Fibroblast of villous mesenchyme (primary cell): ENCODE measurements around the gene ZC3H7A. TPM values are rescaled to one million over a fixed set of nuclear protein-coding genes. Genes with fewer than 3 reads are reported as not detected.
A peak's percentile ranks its signal among the peaks of the same experiment; 100 is the strongest.

Source experiments
- DNase-seq: peaks from one replicate; pipeline ENCODE4 v3.0.0-alpha.2; 2010; ENCODE audit warnings: low read depth
- H3K4me3 ChIP-seq: 2 replicates; pipeline ENCODE4 v1.5.1; 2011; ENCODE audit warnings: low read depth, mild to moderate bottlenecking, low read length
- total RNA-seq: library from RNA; depleted of rRNA; stranded (reverse); fragments of >200 nt; gene quantifications from 2 replicates; pipeline ENCODE4 v1.2.3, GENCODE V29; 2012
- TF ChIP-seq, protein P1 (sequence below): IDR thresholded peaks from 2 replicates; pipeline ENCODE4 v1.5.1; 2012; ENCODE audit warnings: low read depth, mild to moderate bottlenecking, low read length; ENCODE audit not compliant: insufficient read depth

Gene ZC3H7A
- total RNA-seq, 1 donor, result 59.2 TPM

DNA sequence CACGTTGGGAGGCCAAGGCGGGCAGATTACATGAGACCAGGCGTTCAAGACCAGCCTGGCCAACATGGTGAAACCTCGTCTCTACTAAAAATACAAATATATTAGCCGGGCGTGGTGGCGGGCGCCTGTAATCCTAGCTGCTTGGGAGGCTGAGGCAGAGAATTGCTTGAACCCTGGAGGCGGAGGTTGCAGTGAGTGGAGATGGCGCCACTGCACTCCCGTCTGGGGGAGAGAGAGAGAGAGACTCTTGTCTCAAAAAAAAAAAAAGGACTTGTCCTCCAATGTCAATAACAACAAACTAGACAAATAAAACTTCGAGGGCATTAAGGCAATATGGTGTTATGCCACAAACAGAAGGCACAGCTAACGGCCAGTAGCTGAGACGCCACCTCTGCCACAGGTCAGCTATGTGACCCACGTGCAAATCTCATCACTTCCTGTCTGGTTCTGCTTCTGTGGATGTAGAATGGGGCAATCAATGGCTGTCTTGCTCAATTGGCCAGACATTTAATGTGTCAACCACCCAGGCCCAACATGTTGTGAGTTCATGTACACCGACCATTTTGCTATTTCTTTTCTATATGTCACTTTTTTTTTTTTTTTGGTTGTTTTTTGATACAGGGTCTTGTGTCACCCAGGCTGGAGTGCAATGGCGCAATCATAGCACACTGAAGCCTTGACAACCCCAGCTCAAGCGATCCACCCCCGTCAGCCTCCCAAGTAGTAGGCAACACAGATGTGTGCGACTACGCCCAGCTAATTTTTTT lies 53.6 kb downstream of the ZC3H7A start:
- TF ChIP-seq, protein P1, sequence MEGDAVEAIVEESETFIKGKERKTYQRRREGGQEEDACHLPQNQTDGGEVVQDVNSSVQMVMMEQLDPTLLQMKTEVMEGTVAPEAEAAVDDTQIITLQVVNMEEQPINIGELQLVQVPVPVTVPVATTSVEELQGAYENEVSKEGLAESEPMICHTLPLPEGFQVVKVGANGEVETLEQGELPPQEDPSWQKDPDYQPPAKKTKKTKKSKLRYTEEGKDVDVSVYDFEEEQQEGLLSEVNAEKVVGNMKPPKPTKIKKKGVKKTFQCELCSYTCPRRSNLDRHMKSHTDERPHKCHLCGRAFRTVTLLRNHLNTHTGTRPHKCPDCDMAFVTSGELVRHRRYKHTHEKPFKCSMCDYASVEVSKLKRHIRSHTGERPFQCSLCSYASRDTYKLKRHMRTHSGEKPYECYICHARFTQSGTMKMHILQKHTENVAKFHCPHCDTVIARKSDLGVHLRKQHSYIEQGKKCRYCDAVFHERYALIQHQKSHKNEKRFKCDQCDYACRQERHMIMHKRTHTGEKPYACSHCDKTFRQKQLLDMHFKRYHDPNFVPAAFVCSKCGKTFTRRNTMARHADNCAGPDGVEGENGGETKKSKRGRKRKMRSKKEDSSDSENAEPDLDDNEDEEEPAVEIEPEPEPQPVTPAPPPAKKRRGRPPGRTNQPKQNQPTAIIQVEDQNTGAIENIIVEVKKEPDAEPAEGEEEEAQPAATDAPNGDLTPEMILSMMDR, result no peak
- peak; percentile 90 for DNase-seq

DNA sequence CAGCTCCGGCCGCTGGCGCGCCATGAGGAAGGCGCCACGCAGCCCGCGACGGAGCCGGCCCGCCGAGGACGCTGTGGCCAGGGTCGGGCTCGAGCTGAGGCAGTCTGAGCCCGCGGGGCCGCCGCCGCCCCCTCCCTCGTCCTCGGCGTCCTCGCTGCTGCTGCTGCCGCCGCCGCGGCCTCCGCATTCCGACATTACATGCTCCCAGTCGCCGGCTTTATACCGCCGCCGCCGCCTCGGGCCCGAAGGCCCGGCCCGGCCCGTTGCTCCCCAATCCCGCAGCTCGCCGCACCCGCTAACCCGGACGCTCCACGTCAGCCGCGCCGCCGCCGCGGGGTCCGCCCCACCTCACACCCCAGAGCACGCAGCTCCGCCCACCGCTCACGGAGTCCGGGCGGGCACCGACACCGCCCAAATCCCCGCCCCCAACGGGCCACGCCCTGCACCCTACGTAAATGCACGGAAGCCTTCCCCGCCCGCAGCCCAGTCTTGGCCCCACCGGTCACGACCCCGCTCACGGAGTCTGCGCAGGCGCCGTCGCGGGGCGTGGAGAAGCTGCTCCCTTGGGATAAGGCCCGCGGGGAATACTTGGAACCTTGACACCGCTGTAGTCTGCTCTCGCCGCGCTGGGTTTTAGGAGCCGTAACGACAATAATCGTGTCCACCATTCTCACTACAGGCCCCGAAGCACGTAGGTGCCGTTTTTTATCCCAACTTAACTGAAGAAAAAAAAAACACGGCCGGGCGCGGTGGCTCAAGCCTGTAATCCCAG lies 54.3 kb downstream of the ZC3H7A start, which contains the start of gene TXNDC11:
Gene TXNDC11 (minus strand): TSS at position 322 of the 772 bp plus-strand sequence. CDS start 127 bp downstream, at position 195.
- DNase-seq, result peak; percentile 99
- H3K4me3 ChIP-seq, result peak within 1 kb of the TSS; percentile 94
- TF ChIP-seq, protein P1, result no peak

More for the DNA sequence above, 53.6 kb downstream of the ZC3H7A start:
- H3K4me3 ChIP-seq, result peak overlapping the region; percentile 48

DNA sequence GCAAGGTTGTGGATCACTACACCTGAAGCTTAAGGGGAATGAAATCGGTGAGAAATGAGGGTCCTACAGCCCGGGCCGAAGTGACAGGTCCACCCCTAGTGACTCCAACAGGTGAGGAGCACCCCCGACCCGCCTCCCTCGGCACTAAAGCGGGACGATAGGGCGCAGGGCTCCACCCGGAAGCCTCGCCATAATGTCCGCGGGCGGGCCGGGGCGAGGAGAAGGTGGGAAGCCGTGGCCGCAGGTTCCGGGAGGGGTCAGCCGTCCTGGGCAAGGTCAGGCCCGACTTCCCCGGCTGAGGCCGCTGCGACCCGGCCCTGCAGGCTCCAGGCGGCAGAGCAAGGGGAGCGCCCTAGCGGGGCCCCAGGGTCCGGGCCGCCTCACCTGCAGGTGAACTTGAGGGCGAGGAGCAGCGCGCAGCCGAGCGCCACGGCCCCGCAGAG lies 54.9 kb downstream of the ZC3H7A start:
- DNase-seq, result no peak
- TF ChIP-seq, protein P1, result no peak
- H3K4me3 ChIP-seq, result peak overlapping the region; percentile 94

DNA sequence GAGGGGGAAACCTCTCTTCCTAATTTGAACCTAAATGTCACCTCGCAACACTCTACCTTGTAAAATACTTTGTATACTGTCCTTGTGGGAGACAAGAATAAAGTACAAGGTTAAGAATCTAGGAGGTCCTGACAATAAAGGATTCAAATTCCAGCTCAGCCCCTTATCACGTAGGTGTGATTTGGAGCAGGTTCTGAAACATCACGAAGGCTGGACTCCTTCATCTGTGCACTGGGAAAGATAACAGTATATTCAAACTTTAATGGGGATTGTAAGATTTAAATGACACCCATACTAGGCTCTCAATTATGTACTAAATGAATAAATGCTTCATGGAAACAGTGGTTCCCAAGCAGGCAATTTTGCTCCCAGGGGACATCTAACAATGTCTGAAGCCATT lies 56.5 kb downstream of the ZC3H7A start:
- H3K4me3 ChIP-seq, result peak overlapping the region; percentile 94
- TF ChIP-seq, protein P1, result no peak
- DNase-seq, result no peak

DNA sequence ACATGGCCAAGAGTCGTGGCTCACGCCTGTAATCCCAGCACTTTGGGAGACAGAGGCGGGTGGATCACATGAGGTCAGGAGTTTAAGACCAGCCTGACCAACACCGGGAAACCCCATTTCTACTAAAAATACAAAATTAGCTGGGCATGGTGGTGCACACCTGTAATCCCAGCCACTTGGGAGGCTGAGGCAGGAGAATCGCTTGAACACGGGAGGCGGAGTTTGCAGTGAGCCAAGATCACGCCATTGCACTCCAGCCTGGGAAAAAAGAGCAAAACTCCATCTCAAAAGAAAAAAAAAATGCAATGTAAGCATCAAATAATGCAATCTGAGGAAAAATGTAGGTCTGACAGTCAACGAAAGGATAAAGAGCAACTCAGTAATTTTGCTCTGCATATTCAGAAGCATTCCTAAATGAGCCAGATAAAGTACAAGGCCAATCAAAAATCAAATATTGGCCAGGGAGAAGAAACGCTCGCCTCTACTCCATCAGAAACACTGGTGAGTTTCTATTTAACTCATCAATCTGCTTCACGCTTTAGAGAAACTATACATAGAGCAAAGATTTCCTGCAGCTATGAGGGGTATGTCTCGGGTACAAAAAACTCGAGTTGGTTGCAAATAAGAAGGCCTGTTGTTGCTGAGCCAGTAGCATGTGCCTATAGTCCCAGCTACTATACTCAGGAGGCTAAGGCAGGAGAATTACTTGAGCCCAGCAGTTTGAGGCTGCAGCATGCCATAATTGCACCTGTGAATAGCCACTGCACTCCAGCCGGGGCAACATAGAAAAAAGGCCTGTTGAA lies 58.1 kb downstream of the ZC3H7A start:
- no peak for DNase-seq
- TF ChIP-seq, protein P1, result no peak
- no peak overlapping the region for H3K4me3 ChIP-seq

DNA sequence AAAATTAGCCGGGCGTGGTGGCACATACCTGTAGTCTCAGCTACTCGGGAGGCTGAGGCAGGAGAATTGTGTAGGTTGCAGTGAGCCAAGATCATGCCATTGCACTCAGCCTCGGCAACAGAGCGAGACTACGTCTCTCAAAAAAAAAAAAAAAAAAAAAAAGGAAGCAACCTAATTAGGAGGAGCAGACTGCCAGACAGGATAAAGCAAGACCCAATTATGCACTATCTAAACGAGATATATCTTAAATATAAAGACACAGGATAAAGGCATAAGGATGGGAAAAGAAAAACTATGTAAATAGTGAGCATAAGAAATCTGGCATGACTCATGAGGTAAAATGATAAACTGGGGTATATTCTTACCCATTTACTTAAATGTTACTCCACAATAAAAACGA lies 59.3 kb downstream of the ZC3H7A start:
- no peak overlapping the region for H3K4me3 ChIP-seq
- TF ChIP-seq, protein P1, result no peak
- no peak for DNase-seq
